GM19452 (cell line): ENCODE results near the gene MACO1.
"Not testable (repeated sequence)": the region's sequence is repeated elsewhere in the genome, so short reads cannot be mapped to it uniquely, and the experiment has no call there.

ENCODE experiments used
- ATAC-seq: cut with Tn5 transposase; IDR thresholded peaks from one replicate; pipeline ENCODE4 v1.9.1; 2021; ENCODE audit not compliant: unreplicated experiment

The MACO1 gene

DNA sequence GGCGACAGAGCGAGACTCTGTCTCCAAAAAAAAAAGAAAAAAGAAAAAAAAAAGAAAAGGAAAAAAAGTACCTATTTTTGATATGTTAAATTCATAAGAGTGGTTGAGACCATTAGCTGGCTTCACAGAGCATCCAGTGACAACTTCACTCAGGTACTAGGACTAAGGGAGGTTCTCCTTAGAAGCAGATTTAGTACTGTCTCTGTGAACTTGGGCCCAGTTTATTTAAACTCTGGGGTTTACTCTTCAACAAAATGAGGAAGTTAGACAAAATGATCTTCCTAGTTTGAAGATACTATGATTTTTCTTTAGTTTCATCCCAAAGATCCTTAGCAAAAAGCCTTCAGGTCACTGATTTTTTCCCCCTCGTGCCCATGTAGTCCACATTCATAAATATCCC, 21.2 kb downstream of the MACO1 start:
- ATAC-seq = no peak

DNA sequence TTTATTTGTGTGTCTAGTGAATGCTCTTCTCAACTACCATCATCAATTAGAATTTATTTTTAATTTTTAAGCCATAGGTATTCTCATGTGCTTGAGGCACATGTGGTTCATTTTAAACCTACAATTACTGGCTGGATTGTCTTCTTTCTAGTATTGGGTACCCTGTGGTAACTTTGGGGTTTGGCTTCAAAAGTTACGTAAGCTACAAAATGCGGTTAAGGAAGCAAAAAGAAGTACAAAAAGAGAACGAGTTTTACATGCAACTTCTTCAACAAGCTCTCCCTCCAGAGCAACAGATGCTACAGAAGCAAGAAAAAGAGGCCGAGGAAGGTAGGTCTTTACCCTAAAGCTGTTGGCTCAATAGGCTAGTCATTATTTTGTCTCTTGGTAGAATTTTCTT, 25.8 kb downstream of the MACO1 start:
- no peak for ATAC-seq

- no peak for ATAC-seq
Measured at GRCh38 chr1:25458541-25459298, 28.0 kb downstream of the MACO1 start.

DNA sequence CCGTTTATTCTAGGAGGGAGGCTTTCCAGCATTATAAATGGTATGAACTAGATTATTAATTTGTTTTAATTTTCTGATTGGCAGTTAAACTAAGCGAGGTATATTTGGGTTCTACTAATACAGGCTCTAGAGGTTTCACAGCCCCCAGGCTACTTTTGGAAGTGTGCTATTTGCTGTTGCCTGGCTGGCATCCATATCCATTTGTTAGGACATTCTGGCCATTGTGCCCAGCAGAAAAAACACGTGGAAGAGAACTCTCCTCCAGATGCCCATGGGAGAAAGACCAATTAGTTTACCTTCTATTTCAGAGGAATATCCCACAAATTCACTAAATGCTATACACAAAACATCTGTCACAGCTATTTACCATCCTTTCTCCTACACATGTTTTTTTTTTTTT, 29.3 kb downstream of the MACO1 start:
- ATAC-seq = no peak

DNA sequence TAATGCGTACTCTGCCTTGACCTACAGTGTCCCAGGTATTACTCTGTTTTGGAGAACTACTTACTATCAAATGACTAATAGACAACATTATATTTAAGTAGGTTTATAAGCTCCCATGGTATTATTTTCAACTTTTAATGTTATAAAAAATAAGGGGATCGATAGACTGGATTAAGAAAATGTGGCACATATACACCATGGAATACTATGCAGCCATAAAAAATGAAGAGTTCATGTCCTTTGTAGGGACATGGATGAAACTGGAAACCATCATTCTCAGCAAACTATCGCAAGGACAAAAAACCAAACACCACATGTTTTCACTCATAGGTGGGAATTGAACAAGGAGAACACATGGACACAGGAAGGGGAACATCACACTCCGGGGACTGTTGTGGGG, 30.1 kb downstream of the MACO1 start:
- not testable (repeated sequence) for ATAC-seq

GRCh38 chr1:25461849-25462248, 31.2 kb downstream of the MACO1 start:
- ATAC-seq = no peak

- ATAC-seq = no peak
Measured at GRCh38 chr1:25462732-25463131, 32.0 kb downstream of the MACO1 start.

DNA sequence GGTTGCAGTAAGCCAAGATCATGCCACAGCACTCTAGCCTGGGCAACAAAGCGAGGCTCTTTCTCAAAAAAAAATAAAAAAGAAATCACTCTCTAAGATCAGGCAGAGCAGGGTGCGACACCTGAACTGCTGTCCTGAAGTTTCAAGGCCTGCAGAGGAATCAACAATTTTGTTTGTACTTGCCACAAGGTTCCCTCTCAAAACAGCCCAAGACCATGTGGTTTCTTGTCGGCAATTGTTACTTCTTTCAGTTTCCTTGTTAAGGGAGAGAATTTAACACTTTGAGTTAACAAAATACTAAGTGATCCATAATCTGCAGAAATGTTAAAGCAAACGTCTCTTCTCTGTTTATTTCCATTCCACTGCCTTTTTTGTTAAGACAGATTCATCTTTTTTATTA, 36.5 kb downstream of the MACO1 start:
- ATAC-seq = no peak

GRCh38 chr1:25467616-25468015, 36.9 kb downstream of the MACO1 start:
- no peak for ATAC-seq

DNA sequence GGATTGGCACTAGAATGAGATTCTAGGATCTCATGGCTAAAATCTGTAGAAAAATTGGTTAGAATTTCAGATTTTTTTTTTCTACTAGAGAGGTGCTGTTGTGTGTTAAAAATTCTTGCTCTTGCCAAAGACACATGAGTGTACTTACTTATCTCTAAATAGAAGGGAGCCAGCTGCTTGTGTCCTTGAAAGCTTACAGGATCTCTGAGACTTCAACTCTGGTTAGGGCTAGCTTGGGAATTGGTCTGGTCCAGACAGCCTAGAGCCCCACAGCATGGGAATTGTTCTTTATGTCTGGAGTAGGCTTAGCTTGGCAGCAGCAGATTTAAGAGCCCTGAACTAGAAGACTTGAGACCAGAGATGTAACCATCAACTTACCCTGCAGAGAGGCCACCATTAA, 37.3 kb downstream of the MACO1 start:
- no peak for ATAC-seq

GRCh38 chr1:25469177-25469576, 38.5 kb downstream of the MACO1 start:
- ATAC-seq = no peak

GRCh38 chr1:25472471-25472870, 41.8 kb downstream of the MACO1 start:
- no peak for ATAC-seq

GRCh38 chr1:25473653-25474225, 43.0 kb downstream of the MACO1 start:
- no peak for ATAC-seq

DNA sequence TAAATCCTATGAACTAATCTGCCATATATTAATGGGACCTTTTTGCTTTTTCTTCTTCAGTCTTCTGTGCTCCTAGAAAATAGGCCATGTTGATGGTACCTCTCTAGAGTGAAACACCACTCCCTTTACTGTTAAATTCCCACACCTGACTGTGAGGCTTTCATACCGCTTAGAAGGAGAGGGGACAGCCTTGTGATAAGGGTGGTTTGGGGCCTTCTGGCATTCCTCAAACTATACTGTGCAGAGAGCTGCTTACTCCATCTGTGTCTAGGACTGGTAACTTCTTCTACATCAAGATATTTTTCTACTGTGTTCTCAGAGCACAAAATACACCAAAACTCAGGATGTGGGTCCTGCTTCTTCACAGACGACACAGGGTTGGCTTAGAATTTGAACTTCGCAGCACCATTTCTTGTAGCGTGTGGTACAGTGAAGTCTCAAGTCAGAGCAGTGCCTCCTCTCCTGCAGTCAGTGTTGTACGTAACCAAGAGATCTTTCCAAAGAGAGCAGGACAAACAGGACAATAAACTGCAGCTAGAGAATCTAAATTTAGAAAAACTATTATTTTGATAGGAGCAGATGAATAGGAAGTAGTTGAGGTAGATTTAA, 43.8 kb downstream of the MACO1 start:
- ATAC-seq = no peak

GRCh38 chr1:25476186-25477097, 45.7 kb downstream of the MACO1 start:
- ATAC-seq = no peak

- no peak for ATAC-seq
Measured at GRCh38 chr1:25477448-25478034, 46.8 kb downstream of the MACO1 start.

DNA sequence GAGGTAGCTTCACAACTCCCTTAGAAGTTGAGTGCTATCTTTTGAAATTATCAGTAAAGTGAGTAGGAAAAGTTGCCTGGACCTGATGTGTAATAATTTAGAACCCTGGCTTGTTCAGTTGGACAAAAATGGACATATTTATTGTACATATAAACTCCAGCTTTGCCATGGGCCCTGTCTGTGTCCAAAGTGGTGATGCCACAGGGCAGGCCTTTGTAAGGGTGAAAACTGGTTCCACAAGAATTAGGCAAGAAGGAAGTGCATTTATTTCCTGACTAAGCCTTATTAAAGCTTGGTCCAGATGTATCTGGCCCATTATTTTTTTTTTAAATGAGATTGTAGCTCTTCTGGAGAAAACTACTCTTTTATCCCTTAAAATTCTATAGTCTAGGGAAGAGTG, 47.9 kb downstream of the MACO1 start:
- ATAC-seq = no peak

DNA sequence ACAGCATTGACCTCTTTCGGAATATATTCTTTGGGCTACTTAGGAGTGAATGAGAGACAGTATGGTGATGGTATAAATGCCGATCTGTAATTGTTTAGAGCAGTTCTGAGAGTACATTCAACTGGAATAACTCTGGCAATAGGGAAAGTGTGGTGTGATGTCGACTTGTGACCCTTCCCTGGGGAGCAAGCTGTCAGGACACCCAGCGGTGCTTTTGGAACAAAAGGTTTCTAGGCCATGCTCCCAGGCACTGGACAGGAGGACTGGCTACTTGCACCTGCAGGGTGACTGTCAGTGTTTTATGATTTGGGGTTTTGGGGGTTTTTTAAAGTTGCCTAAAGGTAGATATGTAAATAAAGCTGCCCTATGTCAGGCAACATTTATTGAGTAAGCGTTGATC, 50.9 kb downstream of the MACO1 start:
- no peak for ATAC-seq

DNA sequence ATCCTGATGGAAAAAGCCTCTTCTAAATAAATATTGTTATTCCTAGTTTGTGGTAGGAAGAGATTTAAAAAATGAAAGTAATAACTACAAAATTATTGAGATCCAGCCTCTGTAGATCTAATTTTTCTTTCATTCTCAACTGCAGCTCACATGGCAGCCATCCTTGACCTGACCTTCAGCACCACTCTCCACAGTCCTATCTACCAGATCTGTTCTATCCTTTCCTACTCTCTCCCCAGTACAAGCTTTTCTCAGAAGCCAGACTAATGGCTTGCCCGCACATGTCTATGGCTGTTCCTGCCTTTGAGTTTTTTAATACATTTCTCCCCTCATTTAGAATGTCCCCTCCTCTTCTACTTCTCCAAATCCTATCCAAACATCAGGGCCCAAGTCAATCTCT, 51.5 kb downstream of the MACO1 start:
- ATAC-seq = no peak

DNA sequence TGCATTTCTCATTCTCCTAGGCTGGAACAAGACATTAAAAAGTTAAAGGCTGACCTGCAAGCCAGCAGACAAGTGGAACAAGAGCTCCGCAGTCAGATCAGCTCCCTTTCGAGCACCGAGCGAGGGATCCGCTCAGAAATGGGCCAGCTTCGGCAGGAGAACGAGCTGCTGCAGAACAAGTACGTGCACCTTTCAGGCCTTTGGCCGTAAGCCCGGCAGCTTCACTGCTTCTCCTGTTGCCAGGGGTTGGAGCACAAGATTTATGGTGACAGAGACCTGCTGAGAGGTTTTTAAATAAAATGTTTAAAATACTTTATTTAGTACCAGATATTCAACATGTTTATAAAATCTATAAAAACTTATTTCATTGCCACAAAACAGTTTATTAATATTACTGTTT, 53.4 kb downstream of the MACO1 start:
- ATAC-seq = no peak

- no peak for ATAC-seq
Measured at GRCh38 chr1:25484533-25484932, 53.8 kb downstream of the MACO1 start.
